OCI-LY7 (cell line): ENCODE measurements around the gene MAP3K19.

Source experiments
- CTCF ChIP-seq: fragments of 200-600 bp; sonication (generic); conservative IDR thresholded peaks from 2 replicates; pipeline ENCODE4 v1.5.1; 2014; ENCODE audit warnings: mild to moderate bottlenecking, antibody characterized with exemption, low read length, moderate library complexity, mixed read lengths
- EZH2phosphoT487 ChIP-seq: fragments of 200-600 bp; sonication (generic); IDR thresholded peaks from 2 replicates; pipeline ENCODE4 v1.6.1; 2018; ENCODE audit warnings: low read depth, borderline replicate concordance, mild to moderate bottlenecking, mixed run types, antibody characterized with exemption, low read length, moderate library complexity, mixed read lengths

- TF ChIP-seq CTCF (no peak), EZH2phosphoT487 (no peak)
Observed at GRCh38 chr2:135091681-135092080, 44.4 kb upstream of the MAP3K19 start.
